Endothelial cell of umbilical vein (primary cell): ENCODE results near the gene KCNQ2. TPM values are rescaled to one million over a fixed set of nuclear protein-coding genes. Genes with fewer than 3 reads are reported as not detected.

Experiments used
- BruUV-seq: library from RNA; stranded (reverse); fragments of 400-500 nt; replicated peaks from 2 replicates; lab custom pipeline; 2021; lab: Mats Ljungman, UMichigan
- CTCF ChIA-PET: fragments of 300-600, 350-600 bp; sonication (Branson Sonifier 250); formaldehyde crosslinking; loops from one replicate; lab custom pipeline; 2021; ENCODE audit warnings: antibody characterized with exemption, inconsistent platforms; lab: Charles Lee
- POLR2A ChIA-PET: fragments of 300-600, 350-600 bp; sonication (Branson Sonifier 250); formaldehyde crosslinking; loops from one replicate; lab custom pipeline; 2021; ENCODE audit warnings: antibody characterized with exemption, inconsistent platforms; lab: Charles Lee
- DNase-seq: peaks from one replicate; pipeline ENCODE4 v3.0.0-alpha.2; 2011; ENCODE audit warnings: low read depth, low spot score
- FAIRE-seq: peaks from 2 replicates; lab custom pipeline; 2011; peaks lifted over from hg19 to GRCh38; lab: Jason Lieb, UNC
- H2AFZ ChIP-seq: 2 replicates; pipeline ENCODE4 v1.6.0; 2012; ENCODE audit warnings: low read depth, low read length, control low read depth, inconsistent platforms
- H3K27ac ChIP-seq: 2 replicates; pipeline ENCODE4 v1.5.1; 2011; ENCODE audit warnings: low read depth, mild to moderate bottlenecking, control low read depth, low read length, moderate library complexity; ENCODE audit not compliant: insufficient read depth
- H3K27me3 ChIP-seq, 2 experiments: 2 replicates each; pipeline versions ENCODE4 v1.6.0 to v1.6.1; 2011; ENCODE audit warnings: low read length in 2 of 2, mixed read lengths in 1 of 2; ENCODE audit not compliant: control insufficient read depth in 2 of 2, insufficient read depth in 2 of 2
- H3K36me3 ChIP-seq, 2 experiments: 2 replicates in 1 of 2; 3 replicates in 1 of 2; pipeline ENCODE4 v1.5.1; 2011; ENCODE audit warnings: low read length in 2 of 2, mild to moderate bottlenecking in 1 of 2, moderate library complexity in 1 of 2; ENCODE audit not compliant: control insufficient read depth in 2 of 2, insufficient read depth in 2 of 2; ENCODE audit errors: extremely low read depth in 1 of 2
- H3K4me1 ChIP-seq: 3 replicates; pipeline ENCODE4 v1.5.1; 2011; ENCODE audit warnings: mild to moderate bottlenecking, low read length; ENCODE audit not compliant: control insufficient read depth, insufficient read depth; ENCODE audit errors: extremely low read depth
- H3K4me2 ChIP-seq: 2 replicates; pipeline ENCODE4 v1.6.1; 2011; ENCODE audit warnings: low read length, control low read depth, mixed read lengths; ENCODE audit not compliant: insufficient read depth
- H3K4me3 ChIP-seq, 3 experiments: fragments of 200-600 bp in 1 of 3; sonication (generic), shearing (Covaris generic) in 1 of 3; replicated peaks in 1 of 3; 2 replicates each; pipeline ENCODE4 v1.5.1; 2011 to 2016; ENCODE audit warnings: control low read depth in 3 of 3, low read length in 3 of 3, mild to moderate bottlenecking in 2 of 3, inconsistent platforms in 1 of 3, low read depth in 1 of 3, moderate library complexity in 1 of 3; ENCODE audit not compliant: insufficient read depth in 1 of 3
- H3K79me2 ChIP-seq: 2 replicates; pipeline ENCODE4 v1.6.0; 2012; ENCODE audit warnings: low read length, inconsistent platforms; ENCODE audit not compliant: control insufficient read depth, insufficient read depth
- H3K9ac ChIP-seq: replicated peaks from 2 replicates; pipeline ENCODE3; 2011; ENCODE audit warnings: low read length, control low read depth; ENCODE audit not compliant: insufficient read depth; ENCODE audit errors: extremely low read depth
- H3K9me1 ChIP-seq: replicated peaks from 3 replicates; pipeline ENCODE4 v1.6.0; 2011; ENCODE audit warnings: mild to moderate bottlenecking, low read length; ENCODE audit not compliant: control insufficient read depth, insufficient read depth; ENCODE audit errors: extremely low read depth
- H3K9me3 ChIP-seq: replicated peaks from 2 replicates; pipeline ENCODE4 v1.5.1; 2012; ENCODE audit warnings: low read length, inconsistent platforms; ENCODE audit not compliant: control insufficient read depth, insufficient read depth
- H4K20me1 ChIP-seq: replicated peaks from 2 replicates; pipeline ENCODE3; 2011; ENCODE audit warnings: mild to moderate bottlenecking, low read length; ENCODE audit not compliant: control insufficient read depth, insufficient read depth; ENCODE audit errors: extremely low read depth
- EZH2 ChIP-seq: IDR thresholded peaks from 2 replicates; pipeline ENCODE4 v1.6.1; 2012; ENCODE audit warnings: borderline replicate concordance, low read depth, mild to moderate bottlenecking, moderate library complexity, low read length, inconsistent platforms; ENCODE audit not compliant: severe bottlenecking
- FOS ChIP-seq: IDR thresholded peaks from 2 replicates; pipeline ENCODE4 v1.6.1; 2011; ENCODE audit warnings: mild to moderate bottlenecking, low read length, moderate library complexity, borderline replicate concordance; ENCODE audit not compliant: insufficient read depth
- MYC ChIP-seq: IDR thresholded peaks from one replicate; pipeline ENCODE4 v1.6.1; 2011; ENCODE audit warnings: mild to moderate bottlenecking, low read depth, low read length
- POLR2AphosphoS5 ChIP-seq: IDR thresholded peaks from 2 replicates; pipeline ENCODE4 v1.6.1; 2012; ENCODE audit warnings: low read depth, mild to moderate bottlenecking, control low read depth, low read length, moderate library complexity; ENCODE audit not compliant: insufficient read depth
- dilution Hi-C: fragments of 300-500 bp; cut with MboI; formaldehyde crosslinking; loops from one replicate; pipeline ENCODE4 v1.15.0; 2019; ENCODE audit warnings: low sequenced_read_pairs; ENCODE audit not compliant: extremely low pct_ligation_motif_present
- intact Hi-C: fragments of 100-400 bp; cut with micrococcal nuclease; formaldehyde crosslinking; loops from one replicate; pipeline ENCODE4 v1.10.0; 2022
- polyA plus RNA-seq, 4 experiments: library from polyadenylated mRNA; depleted of rRNA in 3 of 4; stranded (reverse) in 3 of 4; unstranded in 1 of 4; fragments of >200 nt; gene quantifications; 2 replicates each; pipeline versions ENCODE4 v1.2.1 to v1.2.3, GENCODE V29; 2011 to 2012; ENCODE audit warnings: missing spikeins in 1 of 4
- total RNA-seq: library from RNA; stranded (reverse); gene quantifications from 2 replicates; pipeline ENCODE4 v1.2.3, GENCODE V29; 2021
- TF ChIP-seq, protein P1 (sequence below): IDR thresholded peaks from 2 replicates; pipeline ENCODE4 v1.6.1; 2011; ENCODE audit not compliant: insufficient read depth, insufficient read length

KCNQ2 gene
- total and polyA plus RNA-seq, 2 donors (not counting 3 experiments of a cell fraction or from before 2014, with no cell fraction given), result not detected

DNA sequence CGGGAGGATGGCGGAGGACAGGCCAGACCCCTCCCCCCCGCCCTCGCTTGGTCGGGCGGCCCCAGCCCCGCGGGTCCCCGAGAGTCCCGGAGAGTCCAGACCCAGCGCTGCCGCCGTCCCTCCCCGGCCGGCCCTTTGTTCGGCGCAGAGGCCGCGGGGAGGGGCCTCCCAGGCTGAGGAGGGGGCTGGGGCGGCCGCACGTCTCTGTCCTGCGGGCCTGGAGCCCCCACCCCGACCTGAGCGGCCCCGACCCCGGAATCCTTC, 806 bp downstream of the KCNQ2 start:
- no peaks in the 10 kb centered on the region for H3K4me1 ChIP-seq
- no peak overlapping the region for H3K9ac ChIP-seq
- no peaks in the 10 kb centered on the region for H3K79me2 ChIP-seq
- no peak overlapping the region for H3K4me3 ChIP-seq
- no TSS peak for BruUV-seq
- H2AFZ ChIP-seq, result no peak overlapping the region
- no peak for DNase-seq
- no peak overlapping the region for H3K27ac ChIP-seq
- H3K4me2 ChIP-seq, result no peak overlapping the region
- ChIA-PET CTCF (no interaction called here), POLR2A (no interaction called here)
- H3K27me3 ChIP-seq, result peaks cover 31 to 33% of the 10 kb centered on the region in 2 experiments
- intact Hi-C loops, result no loop called here
- TF ChIP-seq EZH2, result peak; percentile 72
- TF ChIP-seq, protein P1, sequence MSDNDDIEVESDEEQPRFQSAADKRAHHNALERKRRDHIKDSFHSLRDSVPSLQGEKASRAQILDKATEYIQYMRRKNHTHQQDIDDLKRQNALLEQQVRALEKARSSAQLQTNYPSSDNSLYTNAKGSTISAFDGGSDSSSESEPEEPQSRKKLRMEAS, result no peak
- dilution Hi-C loops, result no loop called here
- H3K9me1 ChIP-seq, result no peaks in the 10 kb centered on the region
- no peaks in the 10 kb centered on the region for H4K20me1 ChIP-seq
- no peak for FAIRE-seq
- no peaks in the 10 kb centered on the region for H3K9me3 ChIP-seq
- no peaks in the 10 kb centered on the region for H3K36me3 ChIP-seq

DNA sequence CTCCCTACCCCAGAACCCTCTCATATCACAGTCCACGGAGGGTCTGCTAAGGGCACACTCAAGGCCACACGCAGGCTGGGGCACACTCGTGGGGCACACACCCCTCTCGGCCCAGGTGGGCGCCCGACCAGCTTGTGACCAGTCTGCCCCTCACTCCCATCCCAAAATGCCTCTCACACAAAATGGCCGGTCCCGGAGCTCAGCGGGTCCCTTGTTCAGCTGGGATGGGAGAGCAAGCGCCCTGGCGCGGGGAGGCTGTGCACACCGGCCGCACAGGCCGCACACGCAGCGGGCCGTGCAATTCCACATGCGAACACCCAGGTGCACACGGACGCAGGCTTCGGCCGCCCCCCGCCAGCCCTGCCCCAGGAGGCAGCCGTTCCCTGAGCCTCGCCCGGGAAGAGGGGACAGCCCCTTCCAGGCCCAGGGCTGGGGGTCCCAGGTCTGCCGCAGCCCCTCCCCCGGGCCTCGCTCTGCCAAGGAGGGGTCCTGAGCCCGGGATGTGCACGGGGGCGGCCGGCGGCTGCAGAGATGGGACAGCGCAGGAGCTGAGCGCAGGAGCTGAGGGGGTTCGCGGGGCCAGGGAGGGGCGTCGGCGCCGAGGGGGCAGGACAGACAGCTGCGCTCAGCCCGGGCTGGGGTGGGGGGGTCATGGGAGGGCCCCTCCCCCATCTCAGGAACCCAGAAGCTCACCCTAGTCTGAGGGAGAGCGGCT, 1.3 kb downstream of the KCNQ2 start:
- H3K27me3 ChIP-seq, result peaks cover 31 to 33% of the 10 kb centered on the region in 2 experiments

More for the DNA sequence above, 1.3 kb downstream of the KCNQ2 start:
- no peak overlapping the region for H3K4me3 ChIP-seq
- intact Hi-C loops (no loop called here), dilution Hi-C loops (no loop called here)
- no peaks in the 10 kb centered on the region for H3K36me3 ChIP-seq
- no peaks in the 10 kb centered on the region for H3K9me1 ChIP-seq
- CTCF ChIA-PET, result interaction anchor here (1.6 kb wide), 1 partner anchor 29 kb away, joined by 3 read pairs; no protein-coding TSS in a partner anchor
- no peak overlapping the region for H2AFZ ChIP-seq
- no peak for DNase-seq
- no peaks in the 10 kb centered on the region for H3K79me2 ChIP-seq
- POLR2A ChIA-PET, result no interaction called here
- H3K9me3 ChIP-seq, result no peaks in the 10 kb centered on the region
- no peaks in the 10 kb centered on the region for H3K4me1 ChIP-seq
- H3K4me2 ChIP-seq, result no peak overlapping the region
- H4K20me1 ChIP-seq, result no peaks in the 10 kb centered on the region
- no peak overlapping the region for H3K27ac ChIP-seq
- BruUV-seq, result no TSS peak
- no peak for FAIRE-seq
- H3K9ac ChIP-seq, result no peak overlapping the region
- no peak for TF ChIP-seq MYC
- no peak for TF ChIP-seq POLR2AphosphoS5
- TF ChIP-seq FOS, result no peak
